ENCODE results near the gene HECW1.
"Not testable (repeated sequence)": the region's sequence is repeated elsewhere in the genome, so short reads cannot be mapped to it uniquely, and the experiment has no call there.

Gene HECW1

GRCh38 chr7:43210539-43210938, 98.1 kb downstream of the HECW1 start:
- DNase-seq = not testable (repeated sequence)

GRCh38 chr7:43211286-43211685, 98.8 kb downstream of the HECW1 start:
- no peak for DNase-seq

- no peak for DNase-seq
Measured at GRCh38 chr7:43211693-43212092, 99.2 kb downstream of the HECW1 start.

GRCh38 chr7:43212921-43213320, 100.5 kb downstream of the HECW1 start:
- DNase-seq = no peak

GRCh38 chr7:43215061-43215460, 102.6 kb downstream of the HECW1 start:
- no peak for DNase-seq

GRCh38 chr7:43217055-43217454, 104.6 kb downstream of the HECW1 start:
- no peak for DNase-seq

GRCh38 chr7:43218901-43219300, 106.5 kb downstream of the HECW1 start:
- DNase-seq = not testable (repeated sequence)

- peak; percentile 16 for DNase-seq
Measured at GRCh38 chr7:43220250-43220649, 107.8 kb downstream of the HECW1 start.

GRCh38 chr7:43220742-43221141, 108.3 kb downstream of the HECW1 start:
- no peak for DNase-seq

- no peak for DNase-seq
Measured at GRCh38 chr7:43229801-43230200, 117.4 kb downstream of the HECW1 start.

- no peak for DNase-seq
Measured at GRCh38 chr7:43232366-43232765, 119.9 kb downstream of the HECW1 start.

GRCh38 chr7:43234073-43234472, 121.6 kb downstream of the HECW1 start:
- no peak for DNase-seq

- no peak for DNase-seq
Measured at GRCh38 chr7:43234968-43235367, 122.5 kb downstream of the HECW1 start.

- no peak for DNase-seq
Measured at GRCh38 chr7:43240565-43240964, 128.1 kb downstream of the HECW1 start.

- DNase-seq = no peak
Measured at GRCh38 chr7:43242628-43243255, 130.3 kb downstream of the HECW1 start.

- DNase-seq = no peak
Measured at GRCh38 chr7:43244232-43244631, 131.8 kb downstream of the HECW1 start.

GRCh38 chr7:43244784-43245183, 132.3 kb downstream of the HECW1 start:
- no peak for DNase-seq

GRCh38 chr7:43247757-43248156, 135.3 kb downstream of the HECW1 start:
- DNase-seq = no peak

- no peak for DNase-seq
Measured at GRCh38 chr7:43248553-43248952, 136.1 kb downstream of the HECW1 start.

- DNase-seq = no peak
Measured at GRCh38 chr7:43248961-43249822, 136.7 kb downstream of the HECW1 start.

- DNase-seq = no peak
Measured at GRCh38 chr7:43249823-43250145, 137.3 kb downstream of the HECW1 start.

- DNase-seq = peak; percentile 93
Measured at GRCh38 chr7:43260980-43261878, 148.8 kb downstream of the HECW1 start.

GRCh38 chr7:43265139-43265538, 152.7 kb downstream of the HECW1 start:
- DNase-seq = no peak
